K562 (cell line): ENCODE results near the gene VSIG10. TPM values are rescaled to one million over a fixed set of nuclear protein-coding genes. Genes with fewer than 3 reads are reported as not detected.

Experiments used
- ATAC-seq: fragments of 200-7000 bp; cut with Tn5 transposase; 3 replicates; pipeline ENCODE4 v1.9.1; 2020; ENCODE audit warnings: moderate library complexity
- BruUV-seq: library from RNA; stranded (reverse); fragments of 400-500 nt; replicated peaks from 2 replicates; lab custom pipeline; 2021; lab: Mats Ljungman, UMichigan
- CTCF ChIA-PET: fragments of 300-600 bp; formaldehyde crosslinking; extraction: SDS; loops from one replicate; lab custom pipeline; 2021; ENCODE audit warnings: low intra/inter-chr PET ratio; lab: Yijun Ruan, JAX
- POLR2A ChIA-PET: fragments of 300-600, 350-650 bp; sonication (Branson Sonifier 250); formaldehyde crosslinking; extraction: SDS; loops from one replicate; lab custom pipeline; 2021; ENCODE audit warnings: antibody characterized with exemption, inconsistent platforms; lab: Yijun Ruan, JAX
- DNase-seq, 4 experiments: peaks; one replicate each; pipeline versions ENCODE4 v3.0.0 to v3.0.0-alpha.2; 2011 to 2018; ENCODE audit warnings: low spot score in 3 of 4, mixed read lengths in 3 of 4; ENCODE audit errors: extremely low read depth in 1 of 4
- FAIRE-seq: peaks from 2 replicates; lab custom pipeline; 2011; peaks lifted over from hg19 to GRCh38; lab: Jason Lieb, UNC
- H2AFZ ChIP-seq: 2 replicates; pipeline ENCODE4 v1.6.0; 2011; ENCODE audit warnings: low read depth, low read length, control low read depth, inconsistent platforms
- H3K27ac ChIP-seq: fragments of 200-600 bp; 3 replicates; pipeline ENCODE4 v1.8.0; 2011; ENCODE audit warnings: low read depth, mild to moderate bottlenecking, control low read depth, inconsistent platforms, low read length, moderate library complexity, mixed read lengths; ENCODE audit errors: extremely low read depth
- H3K27me3 ChIP-seq, 2 experiments: fragments of 300-600 bp in 1 of 2; 2 replicates in 1 of 2; 3 replicates in 1 of 2; pipeline versions ENCODE4 v1.6.0 to v1.8.0; 2011; ENCODE audit warnings: inconsistent platforms in 2 of 2, low read length in 2 of 2, mild to moderate bottlenecking in 1 of 2, mixed read lengths in 1 of 2, moderate library complexity in 1 of 2; ENCODE audit not compliant: control insufficient read depth in 2 of 2, insufficient read depth in 2 of 2
- H3K36me3 ChIP-seq: fragments of 300-600 bp; 3 replicates; pipeline ENCODE4 v1.8.0; 2011; ENCODE audit warnings: mild to moderate bottlenecking, low read length, inconsistent platforms; ENCODE audit not compliant: control insufficient read depth, insufficient read depth
- H3K4me1 ChIP-seq, 2 experiments: fragments of 200-600 bp in 1 of 2; replicated peaks in 1 of 2; 2 replicates in 1 of 2; 3 replicates in 1 of 2; pipeline versions ENCODE4 v1.5.1 to v1.8.0; 2011; ENCODE audit warnings: inconsistent platforms in 2 of 2, low read length in 2 of 2, mild to moderate bottlenecking in 1 of 2, mixed read lengths in 1 of 2, moderate library complexity in 1 of 2; ENCODE audit not compliant: control insufficient read depth in 2 of 2, insufficient read depth in 2 of 2
- H3K4me2 ChIP-seq: 2 replicates; pipeline ENCODE4 v1.6.1; 2011; ENCODE audit warnings: low read length, control low read depth, inconsistent platforms, mixed read lengths; ENCODE audit not compliant: insufficient read depth
- H3K4me3 ChIP-seq: fragments of 200-600 bp; sonication (generic), shearing (Covaris generic); 2 replicates; pipeline ENCODE4 v1.5.1; 2016; ENCODE audit warnings: control low read depth, inconsistent platforms
- H3K79me2 ChIP-seq: fragments of 200-600 bp; 3 replicates; pipeline ENCODE4 v1.8.0; 2011; ENCODE audit warnings: low read length, inconsistent platforms; ENCODE audit not compliant: control insufficient read depth, insufficient read depth
- H3K9ac ChIP-seq, 2 experiments: 2 replicates each; pipeline versions ENCODE4 v1.6.0 to v1.6.1; 2011; ENCODE audit warnings: low read depth in 2 of 2, low read length in 2 of 2, control low read depth in 1 of 2, inconsistent platforms in 1 of 2, mild to moderate bottlenecking in 1 of 2, mixed read lengths in 1 of 2; ENCODE audit not compliant: insufficient read depth in 1 of 2
- H3K9me1 ChIP-seq: one replicate; pipeline ENCODE4 v1.6.0; 2011; ENCODE audit warnings: inconsistent platforms, mild to moderate bottlenecking, low read length, moderate library complexity; ENCODE audit not compliant: control insufficient read depth, insufficient read depth
- H3K9me3 ChIP-seq: replicated peaks from 2 replicates; pipeline ENCODE4 v1.5.1; 2011; ENCODE audit warnings: low read depth, low read length, inconsistent platforms; ENCODE audit not compliant: control insufficient read depth, insufficient read depth
- H4K20me1 ChIP-seq: replicated peaks from 2 replicates; pipeline ENCODE4 v1.6.1; 2011; ENCODE audit warnings: low read length, inconsistent platforms, mixed read lengths; ENCODE audit not compliant: control insufficient read depth, insufficient read depth
- CBFA2T2 ChIP-seq: fragments of 450-650 bp; conservative IDR thresholded peaks from 2 replicates; pipeline ENCODE4 v1.6.1; 2017; ENCODE audit warnings: mild to moderate bottlenecking
- CBX5 ChIP-seq: IDR thresholded peaks from 2 replicates; pipeline ENCODE4 v1.6.1; 2014; ENCODE audit warnings: low read depth, borderline replicate concordance
- EP300 ChIP-seq: IDR thresholded peaks from 2 replicates; pipeline ENCODE4 v1.6.1; 2012; ENCODE audit warnings: low read length, improper control_type of control experiment
- FOXA3 ChIP-seq, 2 experiments: fragments of 450-650 bp in 1 of 2; sonication (generic) in 1 of 2; formaldehyde crosslinking; IDR thresholded peaks in 1 of 2; conservative IDR thresholded peaks in 1 of 2; 2 replicates each; pipeline versions ENCODE4 v1.4.0 to v1.8.0; 2020 to 2022; ENCODE audit warnings: mild to moderate bottlenecking in 2 of 2, missing genetic modification reagents in 1 of 2
- HOMEZ ChIP-seq: fragments of 250-450 bp; sonication (Bioruptor Pico); IDR thresholded peaks from 2 replicates; pipeline ENCODE4 v1.4.0; 2020; ENCODE audit warnings: mild to moderate bottlenecking, moderate library complexity
- IRF2 ChIP-seq: sonication (generic); formaldehyde crosslinking; IDR thresholded peaks from 2 replicates; pipeline ENCODE4 v1.8.1; 2022; ENCODE audit warnings: mild to moderate bottlenecking, missing genetic modification reagents
- MCM5 ChIP-seq: fragments of 450-650 bp; IDR thresholded peaks from 2 replicates; pipeline ENCODE4 v1.6.1; 2016; ENCODE audit warnings: low read depth
- MYBL2 ChIP-seq, 2 experiments: fragments of 450-650 bp in 1 of 2; sonication (generic) in 1 of 2; formaldehyde crosslinking in 1 of 2; IDR thresholded peaks; 2 replicates each; pipeline versions ENCODE4 v1.6.1 to v1.8.1; 2017 to 2022; ENCODE audit warnings: borderline replicate concordance in 1 of 2, inconsistent platforms in 1 of 2, low read depth in 1 of 2, mild to moderate bottlenecking in 1 of 2, missing genetic modification reagents in 1 of 2, moderate library complexity in 1 of 2
- NUFIP1 ChIP-seq: fragments of 450-650 bp; IDR thresholded peaks from 2 replicates; pipeline ENCODE4 v1.6.1; 2018; ENCODE audit not compliant: partially characterized antibody
- RAD21 ChIP-seq, 2 experiments: fragments of 250-450 bp in 1 of 2; fragments of 450-650 bp in 1 of 2; sonication (Bioruptor Pico) in 1 of 2; formaldehyde crosslinking in 1 of 2; IDR thresholded peaks in 1 of 2; conservative IDR thresholded peaks in 1 of 2; 2 replicates each; pipeline versions ENCODE4 v1.4.0 to v1.8.0; 2020 to 2022; ENCODE audit warnings: mild to moderate bottlenecking in 2 of 2, moderate library complexity in 1 of 2
- TARDBP ChIP-seq: fragments of 450-650 bp; IDR thresholded peaks from 2 replicates; pipeline ENCODE4 v1.6.1; 2016
- TEAD4 ChIP-seq, 2 experiments: sonication (generic) in 1 of 2; formaldehyde crosslinking in 1 of 2; IDR thresholded peaks; 2 replicates each; pipeline versions ENCODE4 v1.6.1 to v1.8.0; 2012 to 2022; ENCODE audit warnings: borderline replicate concordance in 1 of 2, inconsistent platforms in 1 of 2, low read length in 1 of 2, mild to moderate bottlenecking in 1 of 2, missing genetic modification reagents in 1 of 2
- ZBTB17 ChIP-seq: fragments of 450-650 bp; formaldehyde crosslinking; IDR thresholded peaks from 2 replicates; pipeline ENCODE4 v1.4.0; 2020; ENCODE audit warnings: mild to moderate bottlenecking
- ZNF384 ChIP-seq: IDR thresholded peaks from 2 replicates; pipeline ENCODE4 v1.6.1; 2012; ENCODE audit warnings: low read depth, low read length, improper control_type of control experiment
- ZZZ3 ChIP-seq: fragments of 450-650 bp; IDR thresholded peaks from 2 replicates; pipeline ENCODE4 v1.6.1; 2016; ENCODE audit warnings: antibody characterized with exemption, mild to moderate bottlenecking, moderate library complexity
- WGBS: fragments of 100-300 bp; shearing (Covaris generic); methylation state at CpG from one replicate; pipeline ENCODE4 v1.1.6; 2016; ENCODE audit warnings: low coverage, mixed read lengths; ENCODE audit not compliant: insufficient coverage; ENCODE audit errors: missing lambda C conversion rate; 5-methylcytosine and 5-hydroxymethylcytosine counted together
- in situ Hi-C: fragments of 300-500 bp; cut with MboI; formaldehyde crosslinking; loops from 4 replicates; pipeline ENCODE4 v1.15.0; 2018; ENCODE audit warnings: inconsistent platforms, mixed read lengths
- intact Hi-C: fragments of 100-400 bp; cut with micrococcal nuclease; formaldehyde crosslinking; loops from 2 replicates; pipeline ENCODE4 v1.14.2; 2022
- polyA plus RNA-seq, 8 experiments: library from polyadenylated mRNA; depleted of rRNA in 4 of 8; stranded (reverse) in 5 of 8; unstranded in 3 of 8; fragments of >200 nt; fragmentation: Nextera tagmentation in 2 of 8; fragmentation: Illumina TruSeq in 1 of 8; extraction: Ambion mirVana in 2 of 8; extraction: Trizol in 1 of 8; gene quantifications; 2 replicates each; pipeline versions ENCODE4 v1.2.1 to v1.2.3, GENCODE V29; 2011 to 2014; ENCODE audit warnings: inconsistent platforms in 1 of 8, missing spikeins in 1 of 8
- total RNA-seq, 7 experiments: library from RNA; depleted of rRNA in 6 of 7; stranded (reverse); fragments of >200 nt in 6 of 7; fragmentation: Illumina TruSeq in 2 of 7; extraction: Trizol in 2 of 7; gene quantifications; 2 replicates each; pipeline versions ENCODE4 v1.2.1 to v1.2.3, GENCODE V29; 2011 to 2021; ENCODE audit warnings: low replicate concordance in 1 of 7
- TF ChIP-seq, protein P1 (sequence below): fragments of 250-450 bp; sonication (Bioruptor Pico); IDR thresholded peaks from 2 replicates; pipeline ENCODE4 v1.5.0; 2021
- TF ChIP-seq, protein P2 (sequence below): fragments of 250-450 bp; sonication (Bioruptor Pico); IDR thresholded peaks from 2 replicates; pipeline ENCODE4 v1.8.0; 2022; ENCODE audit warnings: moderate library complexity, mild to moderate bottlenecking, inconsistent platforms

The VSIG10 gene
- total and polyA plus RNA-seq, 9 of the 15 experiments (the other 6 are each of a cell fraction or from before 2014, with no cell fraction given) = 4.1 to 8.8 (median 4.7) TPM

GRCh38 chr12:118101051-118101450, 2.8 kb downstream of the VSIG10 start (continued):
- TF ChIP-seq ZNF384 = no peak
- no peak for TF ChIP-seq ZZZ3

DNA sequence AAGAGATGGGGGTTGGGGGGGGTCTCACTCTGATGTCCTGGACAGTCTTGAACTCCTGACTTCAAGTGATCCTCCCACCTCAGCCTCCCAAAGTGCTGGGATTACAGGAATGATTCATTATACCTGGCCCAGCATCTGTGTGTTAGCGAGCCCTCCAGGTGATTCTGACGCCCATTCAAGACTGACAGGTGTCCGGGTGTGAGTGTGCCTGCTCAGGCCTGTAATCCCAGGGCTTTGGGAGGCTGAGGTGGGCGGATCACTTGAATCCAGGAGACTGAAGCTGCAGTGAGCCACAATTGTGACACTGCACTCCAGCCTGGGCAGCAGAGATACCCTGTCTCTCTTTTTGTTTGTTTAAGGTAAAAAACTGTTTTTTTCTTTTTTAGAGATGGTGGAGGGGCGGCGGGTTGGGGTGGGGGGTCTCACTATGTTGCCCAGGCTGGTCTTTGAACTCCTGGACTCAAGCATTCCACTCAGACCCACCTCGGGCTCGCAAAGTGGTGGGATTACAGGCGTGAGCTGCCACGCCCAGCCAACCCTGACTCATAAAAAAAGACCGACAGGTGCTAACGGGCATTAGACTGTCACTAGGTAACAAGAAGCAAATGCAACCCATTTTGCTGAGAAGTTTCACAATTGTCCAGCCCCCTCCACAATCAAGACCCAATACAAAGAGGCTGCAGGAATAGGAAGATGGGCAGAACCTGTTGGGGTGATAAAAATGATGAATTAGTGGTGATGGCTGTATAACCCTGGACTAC, 4.7 kb downstream of the VSIG10 start:
- no peak overlapping the region for H2AFZ ChIP-seq
- peaks cover 0 to 12% of the 10 kb centered on the region in 2 experiments; a peak in 3 of 5 replicates for H3K4me1 ChIP-seq
- intact Hi-C loops = no loop called here
- H3K9ac ChIP-seq = no peak overlapping the region
- no TSS peak for BruUV-seq
- no peaks in the 10 kb centered on the region for H3K9me3 ChIP-seq
- H3K4me2 ChIP-seq = no peak overlapping the region
- no peak overlapping the region for H3K27ac ChIP-seq
- TF ChIP-seq, protein P1, sequence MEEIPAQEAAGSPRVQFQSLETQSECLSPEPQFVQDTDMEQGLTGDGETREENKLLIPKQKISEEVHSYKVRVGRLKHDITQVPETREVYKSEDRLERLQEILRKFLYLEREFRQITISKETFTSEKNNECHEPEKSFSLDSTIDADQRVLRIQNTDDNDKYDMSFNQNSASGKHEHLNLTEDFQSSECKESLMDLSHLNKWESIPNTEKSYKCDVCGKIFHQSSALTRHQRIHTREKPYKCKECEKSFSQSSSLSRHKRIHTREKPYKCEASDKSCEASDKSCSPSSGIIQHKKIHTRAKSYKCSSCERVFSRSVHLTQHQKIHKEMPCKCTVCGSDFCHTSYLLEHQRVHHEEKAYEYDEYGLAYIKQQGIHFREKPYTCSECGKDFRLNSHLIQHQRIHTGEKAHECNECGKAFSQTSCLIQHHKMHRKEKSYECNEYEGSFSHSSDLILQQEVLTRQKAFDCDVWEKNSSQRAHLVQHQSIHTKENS (CRISPR knock-in tag) = no peak
- no peak for TF ChIP-seq EP300
- no peak for TF ChIP-seq MCM5
- TF ChIP-seq CBFA2T2 = no peak
- TF ChIP-seq TEAD4 (IDR thresholded peaks at IDR 0.05; ENCODE audit: low read length) = no peak
- TF ChIP-seq TEAD4 (CRISPR knock-in tag; IDR thresholded peaks at IDR 0.05; ENCODE audit: borderline replicate concordance) = no peak
- TF ChIP-seq NUFIP1 = no peak
- no peak for TF ChIP-seq IRF2 (CRISPR knock-in tag)
- no peak for TF ChIP-seq CBX5
- no peak for TF ChIP-seq ZBTB17
- no peak for TF ChIP-seq TARDBP
- no peak for TF ChIP-seq RAD21 (CRISPR knock-in tag; conservative IDR thresholded peaks at IDR 0.05 in 1 of 2, IDR thresholded peaks at IDR 0.05 in 1 of 2)
- TF ChIP-seq, protein P2, sequence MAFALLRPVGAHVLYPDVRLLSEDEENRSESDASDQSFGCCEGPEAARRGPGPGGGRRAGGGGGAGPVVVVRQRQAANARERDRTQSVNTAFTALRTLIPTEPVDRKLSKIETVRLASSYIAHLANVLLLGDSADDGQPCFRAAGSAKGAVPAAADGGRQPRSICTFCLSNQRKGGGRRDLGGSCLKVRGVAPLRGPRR = no peak
- no peak for TF ChIP-seq HOMEZ
- TF ChIP-seq MYBL2 (IDR thresholded peaks at IDR 0.05; ENCODE audit: low read depth) = no peak
- TF ChIP-seq MYBL2 (CRISPR knock-in tag; IDR thresholded peaks at IDR 0.05; ENCODE audit: borderline replicate concordance) = no peak
- TF ChIP-seq FOXA3 (CRISPR knock-in tag; conservative IDR thresholded peaks at IDR 0.05 in 1 of 2, IDR thresholded peaks at IDR 0.05 in 1 of 2) = no peak
- no peak for ATAC-seq
- CTCF ChIA-PET = no interaction called here
- WGBS = 2% methylated on average over 10 of the region's 12 CpGs
- H3K36me3 ChIP-seq = no peaks in the 10 kb centered on the region
- in situ Hi-C loops = no loop called here
- no peaks in the 10 kb centered on the region for H3K79me2 ChIP-seq
- POLR2A ChIA-PET = no interaction called here
- H4K20me1 ChIP-seq = no peaks in the 10 kb centered on the region
- H3K27me3 ChIP-seq = peaks cover 35 to 54% of the 10 kb centered on the region in 2 experiments; a peak in 4 of 5 replicates
- no peaks in the 10 kb centered on the region for H3K9me1 ChIP-seq
- H3K4me3 ChIP-seq = no peak overlapping the region
- no peak for FAIRE-seq
- DNase-seq = no peak
